ELF-1 (cell line): ENCODE measurements around the gene DDX28.
"Not testable (repeated sequence)": the region's sequence is repeated elsewhere in the genome, so short reads cannot be mapped to it uniquely, and the experiment has no call there.

Experiments used
- DNase-seq: peaks from one replicate; pipeline ENCODE4 v3.0.0-alpha.2; 2016; ENCODE audit warnings: low read depth, low spot score

The DDX28 gene

GRCh38 chr16:68037841-68038597 is 15.0 kb upstream of the DDX28 start:
- DNase-seq: no peak

- DNase-seq: no peak
These were observed 12.2 kb upstream of the DDX28 start for GRCh38 chr16:68035227-68035626.

DNA sequence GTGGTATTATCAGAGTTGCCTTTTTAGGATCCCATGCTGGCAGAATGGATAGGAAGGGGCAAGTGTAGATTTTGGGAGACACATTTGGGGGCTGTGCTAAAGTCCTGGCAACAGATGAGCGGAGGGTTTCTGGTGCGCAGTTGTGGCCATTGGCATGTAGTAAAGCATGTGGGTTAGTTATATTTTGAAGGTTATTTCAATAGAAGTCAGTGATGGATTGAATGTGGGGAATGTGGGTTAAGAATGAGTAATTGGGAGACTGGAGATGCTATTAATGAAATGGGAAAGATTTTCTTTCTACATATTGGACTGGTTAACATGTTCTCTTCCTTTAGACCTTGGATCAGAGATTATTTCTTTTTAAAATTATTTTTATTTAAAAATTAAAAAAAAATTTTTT is 10.1 kb upstream of the DDX28 start:
- no peak for DNase-seq

DNA sequence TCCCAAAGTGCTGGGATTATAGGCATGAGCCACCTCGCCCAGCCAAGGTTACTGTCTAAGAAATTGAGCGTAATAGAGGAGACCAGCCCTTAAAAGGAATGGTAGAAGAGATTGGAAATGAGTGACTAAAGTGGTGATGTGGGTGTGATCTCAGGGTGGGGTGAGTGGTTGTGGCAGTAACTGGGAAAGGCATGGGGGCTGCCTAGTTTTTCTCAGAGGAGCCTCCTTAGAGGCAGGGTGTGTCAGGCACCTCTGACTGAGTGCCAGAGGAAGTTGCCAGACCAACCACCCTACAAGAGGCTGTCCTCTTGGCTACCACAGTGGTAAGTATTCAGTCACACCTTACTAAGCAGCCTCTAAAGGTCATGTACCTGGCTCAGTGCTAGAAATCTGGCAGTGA is 8.9 kb upstream of the DDX28 start:
- DNase-seq: no peak

- not testable (repeated sequence) for DNase-seq
These were observed 7.1 kb upstream of the DDX28 start for GRCh38 chr16:68030108-68030507.

DNA sequence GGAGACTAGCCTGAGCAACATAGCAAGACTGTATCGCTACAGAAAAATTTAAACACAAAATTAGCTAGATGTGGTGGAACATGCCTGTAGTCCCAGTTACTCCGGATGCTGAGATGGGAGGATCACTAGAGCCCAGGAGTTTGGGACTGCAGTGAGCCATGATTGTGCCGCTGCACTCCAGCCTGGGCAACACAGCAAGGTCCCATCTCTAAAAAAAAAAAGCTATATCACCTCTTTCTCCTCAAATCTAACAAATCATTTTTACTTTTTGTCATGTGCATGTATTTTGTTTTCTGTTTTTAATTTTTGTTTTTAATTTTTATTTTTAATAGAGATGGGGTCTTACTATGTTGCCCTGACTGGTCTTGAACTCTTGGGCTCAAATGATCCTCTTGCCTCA is 6.0 kb upstream of the DDX28 start:
- no peak for DNase-seq

- DNase-seq: no peak
These were observed 729 bp downstream of the DDX28 start for GRCh38 chr16:68022278-68022727.

DNA sequence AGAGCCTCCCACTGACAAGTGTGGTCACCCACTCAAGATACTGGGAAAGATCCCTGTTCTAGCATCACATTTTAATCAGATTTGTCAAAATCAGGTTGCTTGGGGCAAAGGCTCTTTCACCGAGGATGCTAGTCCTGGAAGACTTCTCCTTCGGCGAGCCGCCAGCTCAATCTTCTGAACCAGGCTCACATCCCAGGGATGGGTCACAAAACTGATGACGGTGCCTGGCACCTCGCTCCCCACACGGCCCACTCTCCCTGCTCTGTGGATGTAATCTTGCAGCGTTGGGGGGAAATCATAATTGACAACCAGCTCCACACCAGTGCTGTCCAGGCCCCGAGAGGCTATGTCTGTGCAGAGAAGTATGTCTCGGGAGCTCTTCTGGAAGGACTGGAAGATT is 1.5 kb downstream of the DDX28 start:
- no peak for DNase-seq

DNA sequence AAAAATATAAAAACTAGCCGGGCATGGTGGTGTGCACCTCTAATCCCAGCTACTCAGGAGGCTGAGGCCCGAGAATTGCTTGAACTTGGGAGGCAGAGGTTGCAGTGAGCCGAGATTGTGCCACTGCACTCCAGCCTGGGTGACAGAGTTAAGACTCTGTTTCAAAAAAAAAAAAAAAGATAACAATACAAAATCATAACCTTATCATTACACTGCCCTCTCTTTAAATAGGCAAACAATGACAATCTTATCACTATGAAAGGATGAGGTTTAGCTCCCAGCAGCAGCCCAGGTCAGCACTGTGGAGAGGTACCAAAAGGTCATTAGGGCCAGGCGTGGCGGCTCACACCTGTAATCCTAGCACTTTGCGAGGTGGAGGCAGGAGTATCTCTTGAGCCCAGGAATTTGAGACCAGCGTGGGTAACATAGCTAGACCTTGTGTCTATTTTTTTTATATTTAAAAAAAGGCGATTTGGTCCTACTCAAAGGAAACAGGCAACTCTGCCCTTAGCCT is 3.8 kb downstream of the DDX28 start:
- DNase-seq: no peak

- DNase-seq: no peak
These were observed 7.4 kb downstream of the DDX28 start, which contains the start of gene DPEP2NB for GRCh38 chr16:68015681-68016080. Gene DPEP2NB (minus strand): TSS chr16:68015911. CDS start chr16:68015770, 141 bp downstream.

GRCh38 chr16:68013440-68013839 is 9.6 kb downstream of the DDX28 start:
- DNase-seq: no peak

- not testable (repeated sequence) for DNase-seq
These were observed 13.2 kb downstream of the DDX28 start for GRCh38 chr16:68009872-68010271.

DNA sequence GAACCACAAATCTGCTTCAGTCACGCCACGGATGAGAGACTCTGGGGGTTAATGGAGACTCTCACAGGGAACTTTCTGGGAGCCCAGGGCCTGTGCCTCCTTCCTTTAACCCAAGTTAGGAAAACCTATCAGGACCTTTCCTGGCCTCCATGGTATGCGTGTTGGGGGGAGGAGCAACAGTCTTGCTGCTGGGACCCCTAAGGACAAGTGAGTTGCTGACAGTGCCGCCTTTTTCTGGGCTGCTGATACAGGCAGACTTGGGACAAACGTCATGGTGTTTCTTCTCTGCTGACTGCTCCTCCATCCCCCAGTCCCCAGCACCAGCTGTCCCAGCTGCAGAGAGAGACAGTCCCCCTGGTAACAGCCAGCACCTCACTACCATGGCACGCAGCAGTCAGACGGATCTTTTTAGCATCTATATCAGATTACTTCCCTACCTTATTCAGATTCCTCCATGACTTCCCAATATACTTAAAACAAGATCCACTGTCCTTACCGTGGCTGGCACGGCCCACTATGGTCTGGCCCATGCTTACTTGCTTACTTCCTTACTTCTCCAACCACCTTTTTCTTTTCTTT is 13.8 kb downstream of the DDX28 start:
- peak; percentile 45 for DNase-seq

- DNase-seq: peak; percentile 75
These were observed 17.2 kb downstream of the DDX28 start for GRCh38 chr16:68005786-68006286.

GRCh38 chr16:68005211-68005610 is 17.8 kb downstream of the DDX28 start:
- no peak for DNase-seq

DNA sequence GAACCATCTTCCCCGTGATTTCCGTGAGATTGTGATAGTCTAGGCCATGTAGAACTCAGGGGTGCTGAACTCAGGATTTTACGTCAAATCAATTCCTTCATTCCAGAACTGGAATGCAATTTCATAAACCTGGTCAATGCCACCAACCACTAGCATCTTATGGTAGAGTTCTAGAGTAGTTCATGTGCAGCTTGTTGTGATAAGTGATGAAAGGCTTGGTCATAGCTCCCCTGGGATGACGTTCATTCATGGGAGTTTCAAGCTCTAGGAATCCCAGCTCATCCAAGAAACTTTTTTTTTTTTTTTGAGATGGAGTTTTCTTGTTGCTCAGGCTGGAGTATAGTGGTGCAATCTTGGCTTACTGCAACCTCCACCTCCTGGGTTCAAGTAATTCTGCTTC is 20.0 kb downstream of the DDX28 start:
- no peak for DNase-seq

GRCh38 chr16:68000450-68000849 is 22.6 kb downstream of the DDX28 start:
- no peak for DNase-seq

DNA sequence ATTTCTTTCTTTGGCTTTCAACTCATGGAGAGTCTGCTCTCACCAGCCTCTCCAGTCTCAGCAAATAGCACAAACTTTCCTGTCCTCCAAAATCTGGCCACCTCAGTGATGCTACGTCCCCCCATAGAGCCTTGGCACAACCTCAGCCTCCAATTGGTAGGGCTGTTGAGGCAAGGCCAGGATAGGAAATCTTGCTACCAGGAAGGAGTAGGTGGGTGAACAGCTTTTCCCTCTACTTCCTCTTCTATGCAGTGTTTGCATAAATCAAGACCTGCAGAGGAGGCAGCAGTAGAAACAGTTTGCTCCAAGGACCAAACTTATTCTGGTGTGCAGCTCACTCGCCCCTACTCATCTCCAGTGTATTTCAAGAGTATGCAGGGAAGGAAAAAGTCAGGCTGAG is 23.0 kb downstream of the DDX28 start:
- DNase-seq: no peak

DNA sequence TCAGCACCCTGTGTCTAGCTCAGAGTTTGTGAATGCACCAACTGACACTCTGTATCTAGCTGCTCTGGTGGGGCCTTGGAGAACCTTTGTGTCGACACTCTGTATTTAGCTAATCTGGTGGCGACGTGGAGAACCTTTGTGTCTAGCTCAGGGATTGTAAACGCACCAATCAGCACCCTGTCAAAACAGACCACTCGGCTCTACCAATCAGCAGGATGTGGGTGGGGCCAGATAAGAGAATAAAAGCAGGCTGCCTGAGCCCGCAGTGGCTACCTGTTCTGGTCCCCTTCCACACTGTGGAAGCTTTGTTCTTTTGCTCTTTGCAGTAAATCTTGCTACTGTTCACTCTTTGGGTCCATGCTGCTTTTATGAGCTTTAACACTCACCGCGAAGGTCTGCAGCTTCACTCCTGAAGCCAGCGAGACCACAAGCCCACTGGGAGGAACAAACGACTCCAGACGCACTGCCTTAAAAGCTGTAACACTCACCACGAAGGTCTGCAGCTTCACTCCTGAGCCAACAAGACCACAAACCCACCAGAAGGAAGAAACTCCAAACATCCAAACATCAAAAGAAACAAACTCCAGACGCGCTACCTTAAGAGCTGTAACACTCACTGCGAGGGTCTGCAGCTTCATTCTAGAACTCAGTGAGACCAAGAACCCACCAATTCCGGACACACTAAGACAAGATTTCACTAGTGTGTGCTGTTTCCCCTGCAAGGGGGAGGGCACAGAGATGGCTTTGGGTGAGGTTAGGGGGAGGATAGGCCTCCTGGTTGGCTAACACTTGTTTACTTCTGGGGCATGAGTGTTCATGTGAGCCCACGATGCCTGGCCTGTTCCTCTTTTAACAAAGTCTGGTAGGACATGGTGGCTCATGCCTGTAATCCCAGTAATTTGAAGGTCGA is 24.0 kb downstream of the DDX28 start, which contains the start of gene DPEP2:
TSS of gene DPEP2 (minus strand) at position 706 of the 910 bp plus-strand sequence. CDS start 6,272 bp downstream, outside the sequence.
- DNase-seq: not testable (repeated sequence)

- not testable (repeated sequence) for DNase-seq
These were observed 24.7 kb downstream of the DDX28 start for GRCh38 chr16:67998231-67998778.

DNA sequence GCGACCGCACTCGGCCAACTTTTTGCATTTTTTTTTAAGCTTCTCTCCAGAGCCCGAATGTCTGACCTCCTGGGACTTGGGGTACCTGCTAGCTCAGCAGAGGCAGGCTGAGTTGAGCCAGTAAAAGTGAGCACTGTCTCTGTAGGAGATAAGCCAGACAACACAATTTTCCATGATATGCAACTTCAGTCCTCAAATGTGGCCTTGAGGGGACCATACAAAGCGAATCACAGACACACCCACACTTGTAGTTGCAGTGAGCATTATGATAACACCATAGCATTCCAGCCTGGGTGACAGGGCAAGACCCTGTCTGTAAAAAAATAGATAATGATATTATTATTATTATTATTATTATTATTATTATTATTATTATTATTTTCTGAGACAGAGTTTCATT is 26.4 kb downstream of the DDX28 start:
- DNase-seq: no peak
